Tibial artery (tissue), 4 donors: ENCODE measurements around the gene CACNA1B.
"Not testable (repeated sequence)": the region's sequence is repeated elsewhere in the genome, so short reads cannot be mapped to it uniquely, and the experiment has no call there.

Experiments
- DNase-seq, 2 donors: peaks; one replicate each; pipeline ENCODE4 v3.0.0-alpha.2; 2019
- H3K27ac ChIP-seq, 2 donors: fragments of 200-600 bp; sonication (generic) in 1 of 2; 1 replicate in 1 of 2; 2 replicates in 1 of 2; pipeline ENCODE4 v1.5.1; 2018 to 2019; ENCODE audit warnings: mild to moderate bottlenecking in 1 of 2
- H3K27me3 ChIP-seq, 2 donors: fragments of 200-600 bp; sonication (generic) in 1 of 2; one replicate each; pipeline versions ENCODE4 v1.5.1 to v1.6.0; 2016 to 2019
- H3K36me3 ChIP-seq, 3 donors: fragments of 200-600 bp; sonication (generic) in 2 of 3; one replicate each; pipeline ENCODE4 v1.5.1; 2016 to 2019; ENCODE audit warnings: mild to moderate bottlenecking in 2 of 3
- H3K4me1 ChIP-seq, 4 donors: fragments of 200-600 bp; sonication (generic) in 2 of 4; 1 replicate in 3 of 4; 2 replicates in 1 of 4; pipeline ENCODE4 v1.5.1; 2016 to 2019
- H3K4me3 ChIP-seq, 2 donors: fragments of 200-600 bp; sonication (generic) in 1 of 2; 1 replicate in 1 of 2; 2 replicates in 1 of 2; pipeline ENCODE4 v1.5.1; 2018 to 2019; ENCODE audit warnings: mild to moderate bottlenecking in 2 of 2
- H3K9me3 ChIP-seq, 3 donors: fragments of 200-600 bp; sonication (generic) in 1 of 3; one replicate each; pipeline ENCODE4 v1.5.1; 2016 to 2019
- CTCF ChIP-seq, 2 experiments: fragments of 200-600 bp in 1 of 2; fragments of 450-650 bp in 1 of 2; IDR thresholded peaks; one replicate each; pipeline ENCODE4 v1.5.1; 2017 to 2019; ENCODE audit warnings: antibody characterized with exemption in 2 of 2, mild to moderate bottlenecking in 1 of 2, moderate library complexity in 1 of 2
- intact Hi-C: fragments of 100-400 bp; cut with DNase I; formaldehyde crosslinking; loops from one replicate; pipeline ENCODE4 v1.15.0; 2023; ENCODE audit warnings: low total_unique reads

Gene CACNA1B

DNA sequence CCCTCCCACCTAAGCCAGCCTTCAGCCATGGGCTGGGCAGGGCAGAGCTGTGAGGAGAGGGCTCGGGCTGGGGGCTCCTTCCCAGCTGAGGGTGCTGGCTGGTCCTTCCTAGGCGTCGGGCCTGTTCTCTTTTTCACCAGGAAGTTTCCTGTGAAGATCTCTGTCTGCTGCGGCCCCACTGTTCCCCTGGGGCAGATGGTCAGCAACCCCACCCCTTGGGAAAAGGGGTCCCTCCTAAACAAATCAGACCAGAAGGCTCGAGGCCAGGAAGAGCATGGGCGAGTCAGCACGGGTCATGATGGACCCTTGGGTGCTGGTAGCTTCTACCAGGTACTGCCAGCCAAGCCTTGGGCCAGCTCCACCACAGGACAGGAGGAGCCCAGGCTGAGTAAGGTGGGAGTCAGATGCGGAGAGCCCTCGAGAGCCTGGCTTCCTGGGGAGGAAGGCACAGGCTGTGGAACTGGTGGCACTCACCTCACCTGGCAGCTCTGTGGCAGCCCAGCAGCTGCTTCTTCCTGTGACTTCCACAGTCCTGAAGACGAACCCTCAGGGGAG lies 3.5 kb downstream of the CACNA1B start:
- H3K4me3 ChIP-seq: no peak overlapping the region
- no peak for DNase-seq
- H3K36me3 ChIP-seq: no peaks in the 10 kb centered on the region
- H3K27me3 ChIP-seq: peaks cover 0 to 55% of the 10 kb centered on the region in 2 donors
- no peak overlapping the region for H3K27ac ChIP-seq
- TF ChIP-seq CTCF (IDR thresholded peaks at IDR 0.05): no peak
- no peaks in the 10 kb centered on the region for H3K9me3 ChIP-seq
- intact Hi-C loops: no loop called here
- H3K4me1 ChIP-seq: peaks cover 0 to 11% (median 7%) of the 10 kb centered on the region in 4 donors

DNA sequence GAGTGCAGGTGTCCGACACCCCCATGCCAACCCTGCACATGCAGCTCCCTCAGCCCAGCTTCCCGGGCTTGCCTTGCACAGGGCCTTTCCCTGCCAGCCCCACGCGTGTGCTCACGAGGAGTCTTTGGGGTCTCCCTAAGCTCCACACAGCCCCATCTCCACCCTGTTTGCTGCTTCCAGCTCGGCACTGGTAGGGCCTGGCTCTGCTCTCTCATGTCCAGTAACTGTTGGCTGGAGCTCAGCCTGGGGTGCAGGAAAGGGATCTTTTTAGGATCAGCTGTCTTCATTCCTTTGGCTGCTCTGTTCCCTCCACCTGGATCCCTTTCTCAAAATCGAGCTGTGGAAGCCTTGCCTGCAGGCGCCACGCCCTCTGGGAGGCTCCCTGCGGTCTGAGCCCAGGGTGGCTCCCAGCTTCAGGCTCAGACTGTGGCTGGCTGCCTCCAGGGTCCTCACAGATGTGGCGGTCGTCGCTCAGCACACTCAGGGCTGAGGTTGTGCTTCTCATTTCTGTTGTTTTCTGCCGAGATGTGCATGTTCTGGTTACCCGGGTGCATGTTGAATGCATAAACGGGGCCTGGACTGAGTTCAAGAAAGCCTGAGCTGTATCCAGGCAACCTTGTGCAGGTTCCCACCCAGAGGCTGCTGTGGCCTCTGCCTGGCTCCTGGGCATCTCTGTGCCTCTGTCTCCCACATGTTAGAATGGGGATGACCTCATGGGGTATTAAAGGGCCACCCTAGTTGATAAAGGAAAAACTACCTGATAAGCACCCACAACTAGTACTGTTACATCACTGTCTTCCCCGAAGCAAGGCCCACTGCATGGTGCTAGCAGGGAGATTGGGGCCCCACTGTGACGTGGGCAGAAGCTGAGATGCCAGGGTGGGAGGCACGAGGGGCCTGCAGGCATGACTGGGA lies 4.3 kb downstream of the CACNA1B start:
- H3K36me3 ChIP-seq: no peaks in the 10 kb centered on the region
- no peak overlapping the region for H3K4me3 ChIP-seq
- TF ChIP-seq CTCF (IDR thresholded peaks at IDR 0.05): no peak
- no peaks in the 10 kb centered on the region for H3K9me3 ChIP-seq
- intact Hi-C loops: no loop called here
- H3K27me3 ChIP-seq: peaks cover 0 to 47% of the 10 kb centered on the region in 2 donors
- no peak for DNase-seq
- no peak overlapping the region for H3K27ac ChIP-seq
- peaks cover 0 to 11% (median 7%) of the 10 kb centered on the region in 4 donors for H3K4me1 ChIP-seq

GRCh38 chr9:137882506-137882821 lies 4.9 kb downstream of the CACNA1B start:
- no peak for DNase-seq
- Histone ChIP-seq H3K4me1 (peaks cover 0 to 11% (median 7%) of the 10 kb centered on the region in 4 donors), H3K36me3 (no peaks in the 10 kb centered on the region), H3K4me3 (no peak overlapping the region), H3K9me3 (no peaks in the 10 kb centered on the region), H3K27ac (no peak overlapping the region), H3K27me3 (peaks cover 0 to 41% of the 10 kb centered on the region in 2 donors)
- intact Hi-C loops: no loop called here
- no peak for TF ChIP-seq CTCF (IDR thresholded peaks at IDR 0.05)

- H3K27me3 ChIP-seq: peaks cover 0 to 30% of the 10 kb centered on the region in 2 donors
- H3K9me3 ChIP-seq, H3K36me3 ChIP-seq, DNase-seq, H3K4me3 ChIP-seq, H3K4me1 ChIP-seq, H3K27ac ChIP-seq, intact Hi-C loops: not testable (repeated sequence)
These were observed 6.4 kb downstream of the CACNA1B start for GRCh38 chr9:137883977-137884376.

GRCh38 chr9:137884547-137884946 lies 7.0 kb downstream of the CACNA1B start:
- H3K27me3 ChIP-seq: peaks cover 0 to 25% of the 10 kb centered on the region in 2 donors
- H3K9me3 ChIP-seq, intact Hi-C loops, H3K27ac ChIP-seq, H3K4me3 ChIP-seq, H3K4me1 ChIP-seq, DNase-seq, H3K36me3 ChIP-seq: not testable (repeated sequence)

DNA sequence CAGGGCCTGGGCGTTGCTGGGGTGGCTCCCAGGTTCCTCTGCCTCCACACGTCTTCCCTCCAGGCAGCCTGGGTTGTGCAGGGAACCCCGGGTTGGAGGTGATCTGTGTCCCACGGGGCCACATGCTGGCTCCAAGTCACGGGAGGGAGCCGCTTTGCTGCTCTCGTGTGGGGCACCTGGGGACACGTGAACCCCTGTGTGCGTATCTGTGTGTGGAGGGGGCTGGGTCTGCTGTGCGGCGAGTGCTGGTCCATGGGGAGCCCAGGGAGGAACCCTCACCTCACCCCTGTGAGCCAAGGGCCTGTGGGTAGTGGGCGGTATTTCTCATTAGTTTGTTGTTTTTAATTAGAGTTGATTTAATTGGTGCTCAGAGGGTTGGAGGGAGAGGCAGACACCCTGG lies 7.5 kb downstream of the CACNA1B start:
- H3K27me3 ChIP-seq: peaks cover 0 to 19% of the 10 kb centered on the region in 2 donors
- H3K9me3 ChIP-seq, intact Hi-C loops, H3K4me3 ChIP-seq, H3K4me1 ChIP-seq, H3K36me3 ChIP-seq, H3K27ac ChIP-seq, DNase-seq: not testable (repeated sequence)

GRCh38 chr9:137888621-137889020 lies 11.0 kb downstream of the CACNA1B start:
- H3K4me3 ChIP-seq, DNase-seq, H3K27me3 ChIP-seq, H3K9me3 ChIP-seq, H3K36me3 ChIP-seq, H3K27ac ChIP-seq, intact Hi-C loops, H3K4me1 ChIP-seq: not testable (repeated sequence)

GRCh38 chr9:137889966-137890365 lies 12.4 kb downstream of the CACNA1B start:
- intact Hi-C loops, H3K4me3 ChIP-seq: not testable (repeated sequence)

DNA sequence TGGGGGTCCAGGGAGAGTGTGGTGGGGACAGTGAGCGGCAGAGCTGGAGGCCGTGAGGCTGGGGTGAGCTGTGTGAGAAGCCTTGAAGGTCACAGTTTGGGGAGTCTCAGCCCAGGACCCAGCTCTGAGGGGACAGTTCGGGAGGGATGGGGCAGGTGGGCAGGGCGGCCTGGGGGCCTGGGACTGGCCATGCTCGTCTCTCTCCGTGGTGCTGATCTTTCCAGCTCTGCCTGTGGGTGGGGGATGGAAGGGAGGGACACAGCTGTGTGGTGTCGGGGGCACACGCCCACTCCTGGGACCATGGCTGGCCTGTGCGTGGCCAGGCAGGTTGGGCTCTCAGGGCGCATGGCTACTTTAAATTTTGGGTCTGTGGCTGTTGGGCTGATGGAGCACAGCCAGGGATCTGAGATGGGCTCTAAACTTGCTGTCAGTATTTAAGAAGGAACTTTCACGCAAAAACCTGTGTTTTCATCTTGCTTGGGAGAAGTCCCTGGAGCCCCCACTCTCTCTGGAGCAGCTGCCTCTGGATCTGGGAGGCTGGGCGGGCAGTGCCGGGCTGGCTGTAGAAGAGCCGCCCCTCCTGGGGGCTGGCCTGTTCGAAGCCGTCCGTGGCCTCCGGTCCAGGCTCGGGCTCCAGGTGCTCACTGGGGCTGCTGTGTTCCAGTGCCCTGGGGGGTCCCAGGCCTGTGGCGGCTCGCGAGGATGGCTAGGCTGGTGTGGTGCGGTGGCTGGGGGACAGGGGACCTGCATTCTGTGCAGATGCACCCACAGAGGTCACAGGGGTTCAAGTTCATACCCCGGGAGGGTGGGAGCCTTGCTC lies 13.4 kb downstream of the CACNA1B start:
- intact Hi-C loops, H3K4me3 ChIP-seq, H3K27me3 ChIP-seq, H3K27ac ChIP-seq, DNase-seq, H3K4me1 ChIP-seq, H3K9me3 ChIP-seq, H3K36me3 ChIP-seq: not testable (repeated sequence)

More at GRCh38 chr9:137889966-137890365, 12.4 kb downstream of the CACNA1B start:
- H3K27me3 ChIP-seq, H3K36me3 ChIP-seq, H3K4me1 ChIP-seq, DNase-seq, H3K27ac ChIP-seq, H3K9me3 ChIP-seq: not testable (repeated sequence)
